GM19455 (cell line): ENCODE results near the gene TP53TG3F.
"Not testable (repeated sequence)": the region's sequence is repeated elsewhere in the genome, so short reads cannot be mapped to it uniquely, and the experiment has no call there.

Experiments
- ATAC-seq: cut with Tn5 transposase; IDR thresholded peaks from one replicate; pipeline ENCODE4 v1.9.1; 2021; ENCODE audit not compliant: unreplicated experiment

TP53TG3F gene, protein sequence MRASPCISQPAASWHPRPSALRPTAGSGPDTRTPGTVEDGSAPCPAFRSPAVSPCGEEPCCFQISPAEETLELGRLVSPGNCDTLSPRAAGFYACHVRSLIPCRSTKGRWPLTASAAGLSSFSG

DNA sequence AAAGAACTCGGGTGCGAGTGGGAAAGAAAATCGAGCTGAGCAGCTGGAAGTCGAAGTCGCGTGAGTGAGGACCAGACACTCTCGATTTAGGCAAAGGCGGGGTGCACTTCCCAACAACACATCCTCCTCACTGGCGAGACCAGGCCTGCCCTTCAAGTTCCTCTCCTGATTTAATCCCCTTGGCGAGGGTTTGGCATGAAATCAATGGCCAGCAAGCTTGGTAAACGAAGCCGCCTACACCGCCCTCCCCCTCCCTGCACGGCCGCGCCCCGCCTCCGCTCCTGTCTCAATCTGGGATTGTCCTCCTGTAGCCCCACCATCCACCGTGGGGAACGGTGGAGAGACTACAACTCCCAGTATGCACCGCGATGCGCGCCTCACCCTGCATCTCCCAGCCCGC, at the start of gene TP53TG3F:
TSS of gene TP53TG3F (plus strand) at position 301 of the 400 bp plus-strand sequence. CDS start at position 369, 68 bp downstream.
- ATAC-seq, result not testable (repeated sequence)

DNA sequence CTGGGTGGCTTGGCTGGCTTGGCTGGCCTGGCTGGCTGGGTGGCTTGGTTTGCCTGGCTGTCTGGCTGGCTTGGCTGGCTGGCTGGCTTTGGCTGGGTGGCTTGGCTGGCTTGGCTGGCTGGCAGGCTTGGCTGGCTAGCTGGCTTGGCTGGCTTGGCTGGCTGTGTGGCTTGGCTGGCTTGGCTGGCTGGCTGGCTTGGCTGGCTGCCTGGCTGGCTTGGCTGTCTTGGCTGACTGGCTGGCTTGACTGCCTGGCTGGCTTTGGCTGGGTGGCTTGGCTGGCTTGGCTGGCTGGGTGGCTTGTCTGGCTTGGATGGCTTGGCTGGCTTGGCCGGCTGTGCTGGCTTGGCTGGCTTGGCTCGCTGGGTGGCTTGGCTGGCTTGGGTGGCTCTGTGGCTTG, 32.2 kb downstream of the TP53TG3F start:
- not testable (repeated sequence) for ATAC-seq

DNA sequence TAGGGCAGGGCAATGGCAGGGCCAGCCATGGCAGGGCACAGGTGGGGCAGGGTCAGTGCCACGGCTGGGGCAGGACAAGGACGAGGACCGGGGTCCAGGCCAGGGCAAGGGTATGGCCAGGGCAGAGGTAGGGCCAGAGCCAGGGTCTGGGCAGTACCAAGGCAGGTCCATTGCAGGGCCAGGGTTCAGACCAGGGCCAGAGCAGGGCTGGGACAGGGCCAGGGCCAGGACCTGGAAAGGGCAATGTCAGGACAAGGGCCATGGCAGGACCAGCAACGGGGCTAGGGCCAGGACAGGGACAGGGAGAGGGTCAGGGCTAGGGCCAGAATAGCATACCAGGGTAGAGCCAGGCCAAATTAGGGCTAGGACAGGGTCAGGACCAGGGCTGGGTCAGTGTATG, 47.8 kb downstream of the TP53TG3F start:
- not testable (repeated sequence) for ATAC-seq

DNA sequence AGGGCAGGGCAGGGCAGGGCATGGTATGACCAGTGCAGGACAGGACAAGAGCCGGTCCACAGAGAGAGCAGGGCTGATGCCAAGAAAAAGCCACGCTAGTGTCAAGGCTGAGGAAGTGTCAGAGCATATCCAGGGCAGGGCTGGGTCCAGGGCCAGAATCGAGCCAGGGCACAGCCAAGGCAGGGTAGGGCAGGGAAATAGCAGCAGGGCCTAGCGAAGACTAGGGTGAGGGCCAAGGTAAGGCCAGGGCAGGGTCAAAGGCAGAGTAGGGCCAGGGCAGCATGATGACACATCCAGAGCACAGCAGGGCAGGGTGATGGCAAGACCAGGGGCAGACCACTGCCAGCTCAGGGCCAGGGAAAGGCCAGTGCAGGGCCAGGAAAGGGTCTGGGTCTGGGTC, 49.7 kb downstream of the TP53TG3F start:
- ATAC-seq, result not testable (repeated sequence)

DNA sequence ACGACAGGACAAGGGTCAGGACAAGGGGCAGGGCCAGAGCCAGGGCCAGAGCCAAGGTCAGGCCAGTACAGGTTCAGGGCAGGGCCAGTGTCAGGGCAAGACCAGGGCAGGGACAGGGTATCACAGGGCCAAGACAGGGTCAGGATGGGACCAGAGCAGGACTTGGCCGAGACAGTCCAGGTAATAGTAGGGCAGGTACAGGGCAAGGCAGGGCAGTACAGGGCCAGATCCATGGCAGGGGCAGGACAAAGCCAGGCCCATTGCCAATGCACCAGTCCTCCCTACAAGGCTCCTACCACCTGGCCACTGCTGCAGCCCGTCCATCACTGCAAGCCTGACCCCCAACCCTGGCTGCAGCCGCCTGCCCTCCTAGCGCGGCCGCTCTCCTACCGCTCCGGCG, 50.5 kb downstream of the TP53TG3F start:
- not testable (repeated sequence) for ATAC-seq
